ENCODE data around the gene COL9A1.

Gene COL9A1

DNA sequence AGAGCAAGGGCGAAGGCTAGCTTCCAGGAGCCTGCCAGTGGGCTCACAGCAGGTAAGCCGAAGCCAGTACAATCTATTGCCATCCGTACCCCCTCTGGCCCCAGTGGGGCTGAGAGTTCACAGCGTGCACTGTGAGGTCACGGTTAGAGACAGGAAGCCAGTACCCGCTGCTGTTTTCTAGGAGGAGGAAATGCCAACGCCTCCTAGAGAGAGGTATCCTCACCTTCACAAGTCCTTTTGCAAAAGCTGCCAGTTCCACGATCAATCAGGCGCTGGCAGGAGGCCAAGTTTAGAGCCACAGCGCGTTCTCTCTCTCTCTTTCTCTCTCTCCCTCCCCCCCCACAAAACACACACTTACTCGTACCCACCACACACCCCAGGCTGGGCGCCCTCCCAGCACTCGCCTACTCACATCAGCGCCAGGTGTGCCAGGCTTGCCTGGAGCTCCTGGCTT lies 22.5 kb downstream of the COL9A1 start:
- Histone ChIP-seq H3K9ac (no peak overlapping the region), H3K27ac (no peak overlapping the region), H3K4me2 (no peak overlapping the region), H3K4me3 (no peak overlapping the region), H3K27me3 (no peaks in the 10 kb centered on the region), H3K9me3 (replicated peaks in 1 of 11) (peaks cover 23 to 31% (median 29%) of the 10 kb centered on the region in 11 experiments; a peak in 21 of 22 replicates), H3K4me1 (no peaks in the 10 kb centered on the region), H3K36me3 (no peaks in the 10 kb centered on the region), H4K20me1 (no peaks in the 10 kb centered on the region)
- TF ChIP-seq Cebpa-rat (IDR thresholded peaks at IDR 0.05) = no peak

- no peak overlapping the region for H3K9ac ChIP-seq
- H3K36me3 ChIP-seq = no peaks in the 10 kb centered on the region
- no peak overlapping the region for H3K4me2 ChIP-seq
- no peak overlapping the region for H3K4me3 ChIP-seq
- TF ChIP-seq Cebpa-rat (IDR thresholded peaks at IDR 0.05) = no peak
- H3K27me3 ChIP-seq = no peaks in the 10 kb centered on the region
- H3K9me3 ChIP-seq (replicated peaks in 1 of 11) = peaks cover 15 to 22% (median 19%) of the 10 kb centered on the region in 11 experiments; a peak in 21 of 22 replicates
- no peaks in the 10 kb centered on the region for H4K20me1 ChIP-seq
- H3K27ac ChIP-seq = no peak overlapping the region
- H3K4me1 ChIP-seq = no peaks in the 10 kb centered on the region
These were observed 25.4 kb downstream of the COL9A1 start for GRCh38 chr6:70277470-70277869.

DNA sequence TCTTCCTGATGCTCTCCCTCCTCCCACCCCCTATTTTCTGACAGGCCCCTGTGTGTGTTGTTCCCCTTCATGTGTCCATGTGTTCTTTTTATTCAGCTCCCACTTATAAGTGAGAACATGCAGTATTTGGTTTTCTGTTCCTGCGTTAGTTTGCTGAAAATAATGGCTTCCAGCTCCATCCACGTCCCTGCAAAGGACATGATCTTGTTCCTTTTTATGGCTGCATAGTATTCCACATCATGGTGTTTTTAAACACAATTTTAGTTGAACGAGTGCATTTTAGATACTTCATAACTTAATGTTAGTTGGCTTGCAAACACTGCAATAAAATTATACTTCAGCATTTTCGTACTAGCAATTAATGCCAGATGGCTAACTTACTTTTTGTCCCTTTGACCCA lies 28.5 kb downstream of the COL9A1 start:
- no peak overlapping the region for H3K4me2 ChIP-seq
- no peaks in the 10 kb centered on the region for H3K36me3 ChIP-seq
- H3K9me3 ChIP-seq (replicated peaks in 1 of 11) = no peaks in the 10 kb centered on the region; a peak in 1 of 22 replicates
- H4K20me1 ChIP-seq = no peaks in the 10 kb centered on the region
- H3K4me1 ChIP-seq = no peaks in the 10 kb centered on the region
- no peak overlapping the region for H3K4me3 ChIP-seq
- no peak for TF ChIP-seq Cebpa-rat (IDR thresholded peaks at IDR 0.05)
- no peak overlapping the region for H3K27ac ChIP-seq
- no peak overlapping the region for H3K9ac ChIP-seq
- no peaks in the 10 kb centered on the region for H3K27me3 ChIP-seq

DNA sequence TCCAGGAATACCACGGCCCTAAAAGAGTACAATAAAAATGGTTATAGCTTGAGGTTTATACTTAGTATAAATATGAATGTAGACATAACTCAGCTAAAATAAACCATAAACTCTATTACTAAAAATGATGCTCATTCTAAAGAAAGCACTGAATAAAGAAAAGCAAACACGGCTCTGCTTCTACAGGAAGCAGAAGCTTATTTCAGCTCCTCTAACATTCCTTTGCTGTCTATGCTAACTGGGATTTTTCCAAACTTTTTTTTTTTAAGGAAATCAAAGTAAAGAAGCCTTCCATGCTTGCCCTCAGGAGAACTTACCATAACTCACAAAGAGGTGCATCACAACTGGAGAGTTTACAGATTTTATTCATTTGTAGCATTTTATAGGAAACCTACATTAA lies 30.8 kb downstream of the COL9A1 start:
- no peak overlapping the region for H3K4me3 ChIP-seq
- TF ChIP-seq Cebpa-rat (IDR thresholded peaks at IDR 0.05) = no peak
- no peaks in the 10 kb centered on the region; a peak in 1 of 22 replicates for H3K9me3 ChIP-seq (replicated peaks in 1 of 11)
- no peaks in the 10 kb centered on the region for H3K27me3 ChIP-seq
- no peak overlapping the region for H3K4me2 ChIP-seq
- no peaks in the 10 kb centered on the region for H3K36me3 ChIP-seq
- no peak overlapping the region for H3K27ac ChIP-seq
- H3K9ac ChIP-seq = no peak overlapping the region
- no peaks in the 10 kb centered on the region for H3K4me1 ChIP-seq
- H4K20me1 ChIP-seq = no peaks in the 10 kb centered on the region

DNA sequence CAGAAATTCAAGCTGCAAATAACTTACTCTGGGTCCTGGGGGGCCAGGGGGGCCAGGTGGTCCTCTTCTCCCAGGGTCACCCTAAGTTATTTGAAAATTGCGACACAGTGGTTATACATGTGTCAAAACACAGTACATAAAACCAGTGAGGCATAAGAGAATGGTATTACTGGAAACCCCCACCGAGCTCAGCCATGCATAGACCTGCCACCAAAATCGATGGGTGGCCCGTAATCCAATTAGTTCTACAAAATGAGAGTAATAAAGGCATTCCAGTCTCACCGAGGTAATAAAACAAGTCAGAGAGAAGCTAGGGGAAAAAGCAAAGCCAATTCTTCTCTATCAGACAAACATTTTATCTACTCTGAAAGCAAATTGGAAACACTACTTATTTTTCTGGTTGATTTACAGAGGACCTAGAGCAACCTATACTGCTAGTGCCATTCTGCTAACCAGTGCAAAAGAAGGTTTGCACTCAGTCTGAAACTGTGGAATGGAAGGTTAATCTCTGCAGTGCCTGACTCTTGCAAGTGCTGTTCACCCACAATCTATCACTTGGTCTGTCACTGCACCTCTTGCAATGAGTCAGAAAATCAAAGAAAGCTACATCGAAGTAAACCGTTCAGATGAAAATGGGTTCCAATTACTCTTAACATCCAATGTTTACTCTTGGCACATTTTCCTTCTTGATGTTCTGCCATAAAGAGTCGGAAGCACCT lies 32.4 kb downstream of the COL9A1 start:
- Histone ChIP-seq H4K20me1 (no peaks in the 10 kb centered on the region), H3K9me3 (replicated peaks in 1 of 11) (no peaks in the 10 kb centered on the region; a peak in 1 of 22 replicates), H3K36me3 (no peaks in the 10 kb centered on the region), H3K4me3 (no peak overlapping the region), H3K27me3 (no peaks in the 10 kb centered on the region), H3K9ac (no peak overlapping the region), H3K27ac (no peak overlapping the region), H3K4me1 (no peaks in the 10 kb centered on the region), H3K4me2 (no peak overlapping the region)
- peak in 3 of 11 experiments; percentile 21 to 49 (median 23); a peak in 2 of 22 replicates for TF ChIP-seq Cebpa-rat (IDR thresholded peaks at IDR 0.05)

DNA sequence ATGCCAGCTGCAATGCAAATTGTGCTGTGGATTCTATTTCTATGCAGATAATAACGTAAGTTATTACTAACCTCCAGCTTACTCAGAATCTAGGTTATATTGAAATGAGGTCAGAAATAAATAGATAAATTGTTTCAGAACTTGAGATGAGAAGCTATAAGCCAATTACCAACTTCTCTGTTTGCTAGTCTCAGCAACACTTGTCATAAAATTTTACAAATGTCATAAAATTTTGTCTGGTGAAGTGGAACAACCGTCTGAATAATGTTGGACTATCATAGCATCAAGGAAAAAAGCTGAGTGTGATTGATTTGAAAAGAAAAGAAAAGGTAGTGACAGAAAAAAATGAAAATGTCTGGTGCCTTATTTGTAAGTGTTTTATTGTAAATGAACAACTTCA lies 36.7 kb downstream of the COL9A1 start:
- no peak overlapping the region for H3K27ac ChIP-seq
- no peaks in the 10 kb centered on the region for H3K36me3 ChIP-seq
- no peaks in the 10 kb centered on the region for H3K4me1 ChIP-seq
- no peak for TF ChIP-seq Cebpa-rat (IDR thresholded peaks at IDR 0.05)
- no peaks in the 10 kb centered on the region for H3K9me3 ChIP-seq (replicated peaks in 1 of 11)
- no peak overlapping the region for H3K9ac ChIP-seq
- H3K27me3 ChIP-seq = no peaks in the 10 kb centered on the region
- H4K20me1 ChIP-seq = no peaks in the 10 kb centered on the region
- no peak overlapping the region for H3K4me2 ChIP-seq
- H3K4me3 ChIP-seq = no peak overlapping the region

GRCh38 chr6:70264306-70264705 lies 38.6 kb downstream of the COL9A1 start:
- H3K4me1 ChIP-seq = no peaks in the 10 kb centered on the region
- no peaks in the 10 kb centered on the region for H3K36me3 ChIP-seq
- no peak overlapping the region for H3K9ac ChIP-seq
- H3K27me3 ChIP-seq = no peaks in the 10 kb centered on the region
- H3K9me3 ChIP-seq (replicated peaks in 1 of 11) = no peaks in the 10 kb centered on the region
- H3K4me2 ChIP-seq = no peak overlapping the region
- H3K4me3 ChIP-seq = no peak overlapping the region
- no peak overlapping the region for H3K27ac ChIP-seq
- no peak for TF ChIP-seq Cebpa-rat (IDR thresholded peaks at IDR 0.05)
- no peaks in the 10 kb centered on the region for H4K20me1 ChIP-seq

GRCh38 chr6:70258483-70258882 lies 44.4 kb downstream of the COL9A1 start:
- no peak for TF ChIP-seq Cebpa-rat (IDR thresholded peaks at IDR 0.05)
- Histone ChIP-seq H3K27ac (no peak overlapping the region), H3K9ac (no peak overlapping the region), H3K27me3 (no peaks in the 10 kb centered on the region), H3K4me1 (no peaks in the 10 kb centered on the region), H4K20me1 (no peaks in the 10 kb centered on the region), H3K36me3 (no peaks in the 10 kb centered on the region), H3K9me3 (replicated peaks in 1 of 11) (no peaks in the 10 kb centered on the region), H3K4me2 (no peak overlapping the region), H3K4me3 (no peak overlapping the region)

DNA sequence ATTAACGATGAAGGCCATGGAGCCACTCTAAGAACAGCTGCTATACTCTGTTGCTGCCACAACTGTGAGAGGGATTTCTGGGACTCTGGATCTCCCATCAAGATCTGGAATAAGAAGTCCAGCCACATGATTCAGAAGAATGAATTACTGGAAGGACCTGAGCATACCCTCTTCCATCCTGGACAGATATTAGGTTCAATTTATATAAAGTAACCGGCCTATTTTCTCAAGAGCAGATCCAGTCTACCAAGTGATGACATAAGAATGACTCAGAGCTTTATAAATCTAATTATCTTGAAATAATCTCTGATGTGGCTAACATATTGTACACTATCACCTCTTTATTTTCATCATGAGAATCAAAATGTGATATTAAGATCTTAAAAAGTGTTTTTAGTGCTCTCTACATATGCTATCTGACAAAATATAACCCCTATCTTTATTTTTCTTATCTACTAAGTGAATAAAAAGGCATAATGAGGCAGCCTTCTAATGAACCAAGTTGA lies 45.1 kb downstream of the COL9A1 start:
- Histone ChIP-seq H3K27ac (no peak overlapping the region), H3K4me1 (no peaks in the 10 kb centered on the region), H3K9ac (no peak overlapping the region), H3K4me3 (no peak overlapping the region), H3K36me3 (no peaks in the 10 kb centered on the region), H3K27me3 (no peaks in the 10 kb centered on the region), H3K9me3 (replicated peaks in 1 of 11) (no peaks in the 10 kb centered on the region), H3K4me2 (no peak overlapping the region), H4K20me1 (no peaks in the 10 kb centered on the region)
- no peak for TF ChIP-seq Cebpa-rat (IDR thresholded peaks at IDR 0.05)

GRCh38 chr6:70254784-70255183 lies 48.1 kb downstream of the COL9A1 start:
- Histone ChIP-seq H3K36me3 (no peaks in the 10 kb centered on the region), H4K20me1 (no peaks in the 10 kb centered on the region)

More at GRCh38 chr6:70254784-70255183, 48.1 kb downstream of the COL9A1 start:
- Histone ChIP-seq H3K27ac (no peak overlapping the region), H3K9me3 (replicated peaks in 1 of 11) (no peaks in the 10 kb centered on the region), H3K27me3 (no peaks in the 10 kb centered on the region), H3K4me2 (no peak overlapping the region), H3K4me3 (no peak overlapping the region), H3K4me1 (no peaks in the 10 kb centered on the region), H3K9ac (no peak overlapping the region)
- no peak for TF ChIP-seq Cebpa-rat (IDR thresholded peaks at IDR 0.05)
